IMR-90 (cell line): ENCODE data around the gene SCFD2. TPM values are rescaled to one million over a fixed set of nuclear protein-coding genes. Genes with fewer than 3 reads are reported as not detected.

Experiments
- ATAC-seq: fragments of 200-7000 bp; cut with Tn5 transposase; 2 replicates; pipeline ENCODE4 v1.9.1; 2020; ENCODE audit warnings: low read depth, mild to moderate bottlenecking, moderate library complexity
- BruUV-seq: library from RNA; stranded (reverse); fragments of 400-500 nt; replicated peaks from 2 replicates; lab custom pipeline; 2021; lab: Mats Ljungman, UMichigan
- CTCF ChIA-PET: fragments of 300-600 bp; formaldehyde crosslinking; extraction: SDS; loops from one replicate; lab custom pipeline; 2021; ENCODE audit warnings: antibody characterized with exemption; lab: Yijun Ruan, JAX
- POLR2A ChIA-PET: fragments of 300-600 bp; sonication (Branson Sonifier 250); formaldehyde crosslinking; loops from one replicate; lab custom pipeline; 2022; ENCODE audit warnings: antibody characterized with exemption; ENCODE audit not compliant: unreplicated experiment; lab: Charles Lee
- DNase-seq: peaks from one replicate; pipeline ENCODE4 v3.0.0; 2013
- H2AFZ ChIP-seq: replicated peaks from 2 replicates; pipeline ENCODE3; 2013; ENCODE audit warnings: low read length, mild to moderate bottlenecking; ENCODE audit not compliant: poor library complexity
- H2AK5ac ChIP-seq: 2 replicates; pipeline ENCODE4 v1.6.1; 2013; ENCODE audit warnings: low read depth, low read length, inconsistent platforms
- H2AK9ac ChIP-seq: replicated peaks from 2 replicates; pipeline ENCODE3; 2013; ENCODE audit warnings: mild to moderate bottlenecking, low read depth, low read length, moderate library complexity; ENCODE audit not compliant: poor library complexity
- H2BK120ac ChIP-seq: 2 replicates; pipeline ENCODE4 v1.6.1; 2013; ENCODE audit warnings: low read depth, low read length, inconsistent platforms
- H2BK15ac ChIP-seq: 3 replicates; pipeline ENCODE4 v1.6.1; 2013; ENCODE audit warnings: low read depth, low read length, inconsistent platforms
- H2BK20ac ChIP-seq: 2 replicates; pipeline ENCODE4 v1.6.1; 2013; ENCODE audit warnings: low read depth, mild to moderate bottlenecking, inconsistent platforms, low read length, moderate library complexity
- H2BK5ac ChIP-seq: 2 replicates; pipeline ENCODE4 v1.6.1; 2013; ENCODE audit warnings: mild to moderate bottlenecking, low read depth, low read length, inconsistent platforms; ENCODE audit not compliant: poor library complexity, severe bottlenecking
- H3K14ac ChIP-seq: replicated peaks from 2 replicates; pipeline ENCODE4 v1.6.1; 2013; ENCODE audit warnings: low read depth, low read length, inconsistent platforms
- H3K18ac ChIP-seq: 2 replicates; pipeline ENCODE4 v1.6.1; 2013; ENCODE audit warnings: low read depth, low read length, control low read depth
- H3K23ac ChIP-seq: 2 replicates; pipeline ENCODE4 v1.6.1; 2013; ENCODE audit warnings: low read depth, low read length, inconsistent platforms
- H3K27ac ChIP-seq: 2 replicates; pipeline ENCODE4 v1.5.1; 2013; ENCODE audit warnings: mild to moderate bottlenecking, control low read depth, low read length; ENCODE audit not compliant: insufficient read depth
- H3K27me3 ChIP-seq: 2 replicates; pipeline ENCODE4 v1.6.1; 2013; ENCODE audit warnings: low read length; ENCODE audit not compliant: control insufficient read depth, insufficient read depth
- H3K36me3 ChIP-seq: 2 replicates; pipeline ENCODE4 v1.6.1; 2013; ENCODE audit warnings: low read length, mixed read lengths; ENCODE audit not compliant: control insufficient read depth, insufficient read depth
- H3K4ac ChIP-seq: 2 replicates; pipeline ENCODE4 v1.6.1; 2013; ENCODE audit warnings: low read depth, low read length, inconsistent platforms
- H3K4me1 ChIP-seq: 2 replicates; pipeline ENCODE4 v1.6.1; 2013; ENCODE audit warnings: low read length, mixed read lengths; ENCODE audit not compliant: control insufficient read depth, insufficient read depth
- H3K4me2 ChIP-seq: 2 replicates; pipeline ENCODE4 v1.6.1; 2013; ENCODE audit warnings: low read depth, mild to moderate bottlenecking, control low read depth, low read length, moderate library complexity
- H3K4me3 ChIP-seq: 2 replicates; pipeline ENCODE4 v1.5.1; 2013; ENCODE audit warnings: low read depth, mild to moderate bottlenecking, control low read depth, low read length, moderate library complexity; ENCODE audit not compliant: insufficient read depth
- H3K56ac ChIP-seq: 2 replicates; pipeline ENCODE4 v1.6.1; 2013; ENCODE audit warnings: low read length, inconsistent platforms; ENCODE audit not compliant: insufficient read depth; ENCODE audit errors: extremely low read depth
- H3K79me1 ChIP-seq, 2 experiments: 2 replicates each; pipeline ENCODE4 v1.6.1; 2013; ENCODE audit warnings: low read length in 2 of 2, inconsistent platforms in 1 of 2, low read depth in 1 of 2
- H3K9ac ChIP-seq: 2 replicates; pipeline ENCODE4 v1.6.1; 2013; ENCODE audit warnings: low read depth, low read length, control low read depth
- H3K9me1 ChIP-seq: 2 replicates; pipeline ENCODE4 v1.6.1; 2013; ENCODE audit warnings: low read length, inconsistent platforms; ENCODE audit not compliant: insufficient read depth
- H3K9me3 ChIP-seq: 2 replicates; pipeline ENCODE4 v1.6.1; 2013; ENCODE audit warnings: low read length; ENCODE audit not compliant: control insufficient read depth, insufficient read depth
- H4K20me1 ChIP-seq: 2 replicates; pipeline ENCODE4 v1.6.1; 2013; ENCODE audit warnings: low read length, inconsistent platforms; ENCODE audit not compliant: insufficient read depth
- H4K5ac ChIP-seq: 2 replicates; pipeline ENCODE4 v1.6.1; 2013; ENCODE audit warnings: mild to moderate bottlenecking, low read depth, low read length, control low read depth
- H4K8ac ChIP-seq, 2 experiments: 2 replicates each; pipeline ENCODE4 v1.6.1; 2013; ENCODE audit warnings: low read depth in 2 of 2, low read length in 2 of 2, control low read depth in 1 of 2, inconsistent platforms in 1 of 2
- H4K91ac ChIP-seq: 2 replicates; pipeline ENCODE4 v1.6.1; 2013; ENCODE audit warnings: low read depth, low read length, inconsistent platforms; ENCODE audit not compliant: insufficient read depth
- BHLHE40 ChIP-seq: fragments of 150-350 bp; IDR thresholded peaks from 2 replicates; pipeline ENCODE4 v1.6.1; 2016; ENCODE audit warnings: mild to moderate bottlenecking, low read depth, low read length
- CEBPB ChIP-seq: IDR thresholded peaks from 2 replicates; pipeline ENCODE4 v1.6.1; 2012; ENCODE audit warnings: low read depth, low read length, improper control_type of control experiment
- CHD1 ChIP-seq: IDR thresholded peaks from 2 replicates; pipeline ENCODE4 v1.6.1; 2012; ENCODE audit warnings: low read depth, low read length, improper control_type of control experiment
- FOS ChIP-seq: fragments of 150-350 bp; IDR thresholded peaks from 2 replicates; pipeline ENCODE4 v1.6.1; 2016; ENCODE audit warnings: low read depth, low read length
- MAFK ChIP-seq: IDR thresholded peaks from 2 replicates; pipeline ENCODE4 v1.6.1; 2012; ENCODE audit warnings: low read depth, low read length, improper control_type of control experiment
- MAZ ChIP-seq: IDR thresholded peaks from 2 replicates; pipeline ENCODE4 v1.6.1; 2012; ENCODE audit warnings: low read depth, mild to moderate bottlenecking, low read length, improper control_type of control experiment, moderate library complexity, borderline replicate concordance
- MXI1 ChIP-seq: IDR thresholded peaks from 2 replicates; pipeline ENCODE4 v1.6.1; 2012; ENCODE audit warnings: low read depth, mild to moderate bottlenecking, low read length, moderate library complexity, borderline replicate concordance
- NFE2L2 ChIP-seq: fragments of 150-350 bp; IDR thresholded peaks from 2 replicates; pipeline ENCODE4 v1.6.1; 2016; ENCODE audit warnings: low read depth, mild to moderate bottlenecking, low read length
- POLR2A ChIP-seq: IDR thresholded peaks from 2 replicates; pipeline ENCODE4 v1.6.1; 2012; ENCODE audit warnings: mild to moderate bottlenecking, low read depth, low read length
- RAD21 ChIP-seq: IDR thresholded peaks from 2 replicates; pipeline ENCODE4 v1.6.1; 2012; ENCODE audit warnings: low read length, improper control_type of control experiment
- RCOR1 ChIP-seq: IDR thresholded peaks from 2 replicates; pipeline ENCODE4 v1.6.1; 2012; ENCODE audit warnings: mild to moderate bottlenecking, low read length, improper control_type of control experiment; ENCODE audit not compliant: insufficient replicate concordance
- RFX5 ChIP-seq: IDR thresholded peaks from 2 replicates; pipeline ENCODE4 v1.8.0; 2012; ENCODE audit warnings: low read depth, mild to moderate bottlenecking, low read length, moderate library complexity
- SMC3 ChIP-seq: fragments of 150-350 bp; IDR thresholded peaks from 2 replicates; pipeline ENCODE4 v1.6.1; 2016; ENCODE audit warnings: low read depth, mild to moderate bottlenecking, antibody characterized with exemption, low read length, moderate library complexity
- WGBS, 2 experiments: methylation state at CpG; one replicate each; pipeline versions ENCODE4 v1.1.5 to v1.1.7; 2013; ENCODE audit warnings: missing lambda C conversion rate in 2 of 2; ENCODE audit not compliant: insufficient read length in 1 of 2; ENCODE audit errors: extremely low coverage in 2 of 2; 5-methylcytosine and 5-hydroxymethylcytosine counted together
- dilution Hi-C: fragments of 300-500 bp; cut with HindIII; formaldehyde crosslinking; loops from one replicate; pipeline ENCODE4 v1.14.3; 2018; ENCODE audit warnings: low sequenced_read_pairs; ENCODE audit not compliant: unreplicated experiment
- in situ Hi-C: fragments of 300-500 bp; cut with MboI; formaldehyde crosslinking; loops from 3 replicates; pipeline ENCODE4 v1.14.3; 2019; ENCODE audit warnings: low sequenced_read_pairs, inconsistent platforms, mixed read lengths
- intact Hi-C: fragments of 100-400 bp; cut with micrococcal nuclease; formaldehyde crosslinking; loops from 2 replicates; pipeline ENCODE4 v1.10.0; 2022
- polyA plus RNA-seq, 3 experiments: library from polyadenylated mRNA; depleted of rRNA; stranded (reverse); fragments of >200 nt; gene quantifications; 2 replicates each; pipeline ENCODE4 v1.2.3, GENCODE V29; 2012; ENCODE audit warnings: low replicate concordance in 1 of 3
- total RNA-seq: library from RNA; depleted of rRNA; stranded (reverse); fragments of >200 nt; gene quantifications from 2 replicates; pipeline ENCODE4 v1.2.3, GENCODE V29; 2012
- TF ChIP-seq, protein P1 (sequence below): fragments of 150-350 bp; IDR thresholded peaks from 2 replicates; pipeline ENCODE4 v1.6.1; 2016; ENCODE audit warnings: low read depth, mild to moderate bottlenecking, low read length, moderate library complexity, borderline replicate concordance
- TF ChIP-seq, protein P2 (sequence below): conservative IDR thresholded peaks from 2 replicates; pipeline ENCODE4 v1.5.1; 2012; ENCODE audit warnings: mild to moderate bottlenecking, low read depth, low read length, improper control_type of control experiment
- TF ChIP-seq, protein P3 (sequence below): fragments of 150-350 bp; IDR thresholded peaks from 2 replicates; pipeline ENCODE4 v1.6.1; 2017; ENCODE audit warnings: mild to moderate bottlenecking, antibody characterized with exemption, low read length, low read depth

Gene SCFD2
- total and polyA plus RNA-seq, 2 of the 4 experiments (the other 2 are of a cell fraction), result 18.9 to 62.4 TPM

DNA sequence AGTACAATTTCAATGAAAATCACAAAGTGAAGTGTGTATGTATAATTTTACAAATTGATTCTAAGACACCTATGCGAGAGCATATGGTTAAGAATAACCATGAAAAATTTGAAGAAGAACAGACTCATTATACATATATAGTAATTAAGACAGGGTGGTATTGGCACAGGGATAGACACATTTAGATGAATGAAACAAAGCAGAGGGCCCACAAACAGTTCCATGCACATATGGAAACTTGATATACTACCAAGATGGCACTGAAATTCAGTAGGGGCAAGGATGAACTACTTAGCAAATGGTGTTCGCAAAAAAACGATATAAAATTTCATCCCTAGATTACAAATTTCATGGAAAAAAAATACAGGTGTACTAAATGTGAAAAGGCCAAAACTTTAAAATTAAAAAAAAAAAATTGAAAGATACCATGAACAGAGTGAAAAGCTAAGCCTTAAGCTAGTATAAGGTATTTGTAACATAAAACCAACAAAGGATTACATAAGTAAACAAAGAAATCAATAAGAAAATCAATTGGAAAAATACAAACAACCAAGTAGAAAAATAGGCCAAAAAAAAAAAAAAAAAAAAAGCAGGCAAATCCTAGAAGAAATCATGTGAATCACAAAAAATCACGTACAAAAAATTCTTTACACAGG lies 418.3 kb downstream of the SCFD2 start:
- DNase-seq, result no peak
- no CpG with 5 or more reads among the region's 4 CpGs for WGBS, 2 experiments
- H2BK20ac ChIP-seq, result no peak overlapping the region
- BruUV-seq, result no TSS peak
- no peaks in the 10 kb centered on the region for H4K20me1 ChIP-seq
- no peaks in the 10 kb centered on the region for H3K36me3 ChIP-seq
- H4K91ac ChIP-seq, result no peak overlapping the region
- H3K9me3 ChIP-seq, result no peaks in the 10 kb centered on the region
- H2AFZ ChIP-seq, result no peak overlapping the region
- H3K4me2 ChIP-seq, result no peak overlapping the region
- dilution Hi-C loops (no loop called here), intact Hi-C loops (no loop called here), in situ Hi-C loops (no loop called here)
- H2BK15ac ChIP-seq, result no peak overlapping the region
- H3K4me3 ChIP-seq, result no peak overlapping the region
- ChIA-PET POLR2A (no interaction called here), CTCF (interaction anchor here (1.2 kb wide), 1 partner anchor 36 kb away, joined by 3 read pairs; no protein-coding TSS in a partner anchor)
- ATAC-seq, result no peak
- H3K23ac ChIP-seq, result no peak overlapping the region
- peaks cover 6% of the 10 kb centered on the region for H3K9me1 ChIP-seq
- H3K18ac ChIP-seq, result no peak overlapping the region
- peaks cover 0 to 3% of the 10 kb centered on the region in 2 experiments; a peak in 1 of 4 replicates for H3K79me1 ChIP-seq
- H2BK5ac ChIP-seq, result no peak overlapping the region
- H2BK120ac ChIP-seq, result no peak overlapping the region
- H2AK5ac ChIP-seq, result no peak overlapping the region
- peaks cover 5% of the 10 kb centered on the region for H3K4me1 ChIP-seq
- no peak overlapping the region for H2AK9ac ChIP-seq
- H4K5ac ChIP-seq, result no peak overlapping the region
- no peak overlapping the region for H3K27ac ChIP-seq
- H3K14ac ChIP-seq, result no peak overlapping the region
- no peak overlapping the region for H3K56ac ChIP-seq
- H3K9ac ChIP-seq, result no peak overlapping the region
- H4K8ac ChIP-seq, result no peak overlapping the region
- no peak overlapping the region for H3K4ac ChIP-seq
- no peaks in the 10 kb centered on the region for H3K27me3 ChIP-seq
- TF ChIP-seq POLR2A (no peak), MAZ (no peak), RAD21 (no peak), MAFK (no peak), BHLHE40 (no peak), FOS (no peak), RCOR1 (no peak), CHD1 (no peak), SMC3 (no peak), NFE2L2 (no peak), CEBPB (no peak), MXI1 (no peak), RFX5 (no peak)
- TF ChIP-seq, protein P1, sequence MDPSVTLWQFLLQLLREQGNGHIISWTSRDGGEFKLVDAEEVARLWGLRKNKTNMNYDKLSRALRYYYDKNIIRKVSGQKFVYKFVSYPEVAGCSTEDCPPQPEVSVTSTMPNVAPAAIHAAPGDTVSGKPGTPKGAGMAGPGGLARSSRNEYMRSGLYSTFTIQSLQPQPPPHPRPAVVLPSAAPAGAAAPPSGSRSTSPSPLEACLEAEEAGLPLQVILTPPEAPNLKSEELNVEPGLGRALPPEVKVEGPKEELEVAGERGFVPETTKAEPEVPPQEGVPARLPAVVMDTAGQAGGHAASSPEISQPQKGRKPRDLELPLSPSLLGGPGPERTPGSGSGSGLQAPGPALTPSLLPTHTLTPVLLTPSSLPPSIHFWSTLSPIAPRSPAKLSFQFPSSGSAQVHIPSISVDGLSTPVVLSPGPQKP, result no peak
- TF ChIP-seq, protein P2, sequence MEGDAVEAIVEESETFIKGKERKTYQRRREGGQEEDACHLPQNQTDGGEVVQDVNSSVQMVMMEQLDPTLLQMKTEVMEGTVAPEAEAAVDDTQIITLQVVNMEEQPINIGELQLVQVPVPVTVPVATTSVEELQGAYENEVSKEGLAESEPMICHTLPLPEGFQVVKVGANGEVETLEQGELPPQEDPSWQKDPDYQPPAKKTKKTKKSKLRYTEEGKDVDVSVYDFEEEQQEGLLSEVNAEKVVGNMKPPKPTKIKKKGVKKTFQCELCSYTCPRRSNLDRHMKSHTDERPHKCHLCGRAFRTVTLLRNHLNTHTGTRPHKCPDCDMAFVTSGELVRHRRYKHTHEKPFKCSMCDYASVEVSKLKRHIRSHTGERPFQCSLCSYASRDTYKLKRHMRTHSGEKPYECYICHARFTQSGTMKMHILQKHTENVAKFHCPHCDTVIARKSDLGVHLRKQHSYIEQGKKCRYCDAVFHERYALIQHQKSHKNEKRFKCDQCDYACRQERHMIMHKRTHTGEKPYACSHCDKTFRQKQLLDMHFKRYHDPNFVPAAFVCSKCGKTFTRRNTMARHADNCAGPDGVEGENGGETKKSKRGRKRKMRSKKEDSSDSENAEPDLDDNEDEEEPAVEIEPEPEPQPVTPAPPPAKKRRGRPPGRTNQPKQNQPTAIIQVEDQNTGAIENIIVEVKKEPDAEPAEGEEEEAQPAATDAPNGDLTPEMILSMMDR, result no peak
- TF ChIP-seq, protein P3, sequence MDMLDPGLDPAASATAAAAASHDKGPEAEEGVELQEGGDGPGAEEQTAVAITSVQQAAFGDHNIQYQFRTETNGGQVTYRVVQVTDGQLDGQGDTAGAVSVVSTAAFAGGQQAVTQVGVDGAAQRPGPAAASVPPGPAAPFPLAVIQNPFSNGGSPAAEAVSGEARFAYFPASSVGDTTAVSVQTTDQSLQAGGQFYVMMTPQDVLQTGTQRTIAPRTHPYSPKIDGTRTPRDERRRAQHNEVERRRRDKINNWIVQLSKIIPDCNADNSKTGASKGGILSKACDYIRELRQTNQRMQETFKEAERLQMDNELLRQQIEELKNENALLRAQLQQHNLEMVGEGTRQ, result no peak
